ENCODE data around the gene TTLL4.

Gene TTLL4

DNA sequence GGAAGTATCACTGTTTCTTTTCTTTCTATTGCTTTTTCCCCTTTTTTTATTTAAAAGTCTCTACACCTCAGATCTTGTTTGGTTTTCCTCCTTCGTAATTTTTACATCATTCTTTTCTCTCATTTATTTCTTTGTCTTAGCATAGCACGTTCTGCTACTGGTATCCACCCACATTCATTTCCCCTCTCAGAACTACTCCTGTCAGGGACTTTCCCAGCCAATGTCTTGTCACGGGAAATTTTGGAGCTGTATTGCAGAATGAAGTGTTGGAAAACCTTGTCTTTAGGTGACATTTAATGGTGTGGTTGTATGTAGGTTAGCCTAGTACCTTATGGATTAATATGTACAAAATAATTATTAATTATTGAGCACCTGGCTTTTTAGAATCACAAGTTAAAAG, 34.0 kb downstream of the TTLL4 start:
- Histone ChIP-seq H3K4me3 (no peak overlapping the region), H3K27ac (no peak overlapping the region)
- no peak for DNase-seq (ENCODE audit: low spot score)
- TF ChIP-seq, protein P1, sequence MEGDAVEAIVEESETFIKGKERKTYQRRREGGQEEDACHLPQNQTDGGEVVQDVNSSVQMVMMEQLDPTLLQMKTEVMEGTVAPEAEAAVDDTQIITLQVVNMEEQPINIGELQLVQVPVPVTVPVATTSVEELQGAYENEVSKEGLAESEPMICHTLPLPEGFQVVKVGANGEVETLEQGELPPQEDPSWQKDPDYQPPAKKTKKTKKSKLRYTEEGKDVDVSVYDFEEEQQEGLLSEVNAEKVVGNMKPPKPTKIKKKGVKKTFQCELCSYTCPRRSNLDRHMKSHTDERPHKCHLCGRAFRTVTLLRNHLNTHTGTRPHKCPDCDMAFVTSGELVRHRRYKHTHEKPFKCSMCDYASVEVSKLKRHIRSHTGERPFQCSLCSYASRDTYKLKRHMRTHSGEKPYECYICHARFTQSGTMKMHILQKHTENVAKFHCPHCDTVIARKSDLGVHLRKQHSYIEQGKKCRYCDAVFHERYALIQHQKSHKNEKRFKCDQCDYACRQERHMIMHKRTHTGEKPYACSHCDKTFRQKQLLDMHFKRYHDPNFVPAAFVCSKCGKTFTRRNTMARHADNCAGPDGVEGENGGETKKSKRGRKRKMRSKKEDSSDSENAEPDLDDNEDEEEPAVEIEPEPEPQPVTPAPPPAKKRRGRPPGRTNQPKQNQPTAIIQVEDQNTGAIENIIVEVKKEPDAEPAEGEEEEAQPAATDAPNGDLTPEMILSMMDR (IDR thresholded peaks at IDR 0.05): no peak

DNA sequence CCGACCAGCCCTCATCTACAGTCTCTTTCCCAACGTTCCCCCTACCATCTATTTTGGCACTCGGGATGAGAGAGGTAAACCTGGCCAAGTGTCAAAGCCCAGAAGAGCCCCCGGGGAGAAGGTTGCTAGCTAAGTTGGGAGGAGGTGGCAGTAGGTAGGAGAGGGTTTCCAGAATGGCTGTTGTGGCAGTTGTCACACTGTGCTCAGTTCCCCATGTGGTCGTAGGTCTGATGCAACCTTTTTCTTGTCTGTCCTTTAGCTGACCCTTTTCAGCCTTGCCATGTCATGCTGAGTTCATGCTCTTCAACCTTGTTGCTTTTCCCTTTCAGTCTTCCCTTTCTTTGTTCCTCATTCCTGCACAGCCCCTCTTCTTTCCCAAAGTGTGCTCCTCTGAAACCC, 34.5 kb downstream of the TTLL4 start:
- Histone ChIP-seq H3K27ac (peak overlapping the region in 1 of 2 donors; percentile 68), H3K4me3 (no peak overlapping the region)
- DNase-seq (ENCODE audit: low spot score): no peak
- TF ChIP-seq, protein P1 (IDR thresholded peaks at IDR 0.05): no peak

- TF ChIP-seq, protein P1 (IDR thresholded peaks at IDR 0.05): no peak
- H3K27ac ChIP-seq: peak overlapping the region; percentile 1 to 68
- no peak for DNase-seq (ENCODE audit: low spot score)
- no peak overlapping the region for H3K4me3 ChIP-seq
Measured at GRCh38 chr2:218745559-218746469, 35.2 kb downstream of the TTLL4 start.

DNA sequence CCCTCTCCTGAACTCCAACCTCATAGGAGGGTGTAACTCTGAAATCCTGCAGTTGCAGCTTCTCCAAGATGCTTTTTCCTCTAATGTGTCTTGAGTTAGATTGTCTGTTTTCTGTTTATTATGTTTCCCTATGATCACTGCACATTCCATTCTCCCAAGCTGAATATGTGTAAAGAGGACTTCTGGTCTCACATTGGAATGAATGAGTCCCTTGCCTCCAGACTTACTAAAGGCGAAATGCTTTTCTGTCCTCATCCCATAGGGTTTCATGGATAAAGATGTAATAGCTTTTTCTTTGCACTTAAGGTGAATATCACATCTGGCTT, 35.8 kb downstream of the TTLL4 start:
- Histone ChIP-seq H3K4me3 (no peak overlapping the region), H3K27ac (peak overlapping the region; percentile 1 to 52)
- no peak for DNase-seq (ENCODE audit: low spot score)
- TF ChIP-seq, protein P1 (IDR thresholded peaks at IDR 0.05): no peak

DNA sequence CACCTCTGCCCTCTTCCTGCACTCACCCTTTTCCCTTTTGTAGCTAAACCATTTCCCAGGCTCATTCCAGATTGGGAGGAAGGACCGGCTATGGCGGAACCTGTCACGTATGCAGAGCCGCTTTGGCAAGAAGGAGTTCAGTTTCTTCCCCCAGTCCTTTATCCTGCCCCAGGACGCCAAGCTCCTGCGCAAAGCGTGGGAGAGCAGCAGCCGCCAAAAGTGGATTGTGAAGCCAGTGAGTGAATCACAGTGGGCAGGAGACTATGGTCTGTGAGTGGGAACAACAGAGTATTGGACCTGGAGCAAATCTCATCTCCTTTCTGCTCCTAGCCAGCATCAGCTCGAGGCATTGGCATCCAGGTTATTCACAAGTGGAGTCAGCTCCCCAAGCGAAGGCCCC, 36.3 kb downstream of the TTLL4 start:
- TF ChIP-seq, protein P1 (IDR thresholded peaks at IDR 0.05): no peak
- Histone ChIP-seq H3K27ac (no peak overlapping the region), H3K4me3 (no peak overlapping the region)
- no peak for DNase-seq (ENCODE audit: low spot score)

GRCh38 chr2:218748741-218749441, 38.3 kb downstream of the TTLL4 start:
- no peak overlapping the region for H3K27ac ChIP-seq
- TF ChIP-seq, protein P1 (IDR thresholded peaks at IDR 0.05): no peak
- DNase-seq (ENCODE audit: low spot score): no peak
- no peak overlapping the region for H3K4me3 ChIP-seq

Data from coronary artery (tissue), 2 donors.